ENCODE data around the gene FLOT2.

FLOT2 gene

DNA sequence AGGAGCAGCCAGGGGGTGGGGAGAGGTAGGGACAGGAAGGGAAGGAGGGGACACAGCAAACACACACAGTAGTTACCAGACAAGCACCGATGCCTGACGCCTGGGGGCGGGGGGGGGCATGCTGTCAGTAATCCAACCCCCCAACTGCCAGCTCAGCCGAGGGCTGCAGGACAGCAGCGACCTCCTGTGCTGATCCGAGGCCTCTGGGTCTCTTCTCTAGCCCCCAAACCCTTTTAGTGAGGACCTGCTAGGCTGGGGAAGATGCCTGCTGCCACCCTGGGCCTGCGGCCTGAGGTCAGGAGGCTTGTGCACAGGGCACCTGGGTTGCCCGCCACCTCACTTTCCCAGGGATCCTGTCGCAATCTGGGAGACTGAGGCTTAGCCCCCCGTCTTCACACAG, 11.6 kb downstream of the FLOT2 start:
- Histone ChIP-seq H4K20me1 (ENCODE audit: insufficient read depth, low read length) (no peaks in the 10 kb centered on the region), H3K9ac (ENCODE audit: low read depth, low read length) (no peak overlapping the region), H3K4me2 (ENCODE audit: insufficient read depth, low read length) (no peak overlapping the region), H3K36me3 (ENCODE audit: insufficient read depth, low read length) (peaks cover 13% of the 10 kb centered on the region), H2AFZ (ENCODE audit: low read depth, low read length) (no peak overlapping the region), H3K27ac (ENCODE audit: low read length) (no peak overlapping the region), H3K4me1 (ENCODE audit: insufficient read depth, low read length) (no peaks in the 10 kb centered on the region), H3K9me3 (ENCODE audit: insufficient read depth, low read length, severe bottlenecking) (no peaks in the 10 kb centered on the region), H3K79me2 (ENCODE audit: insufficient read depth, low read length) (no peaks in the 10 kb centered on the region), H3K4me3 (ENCODE audit: low read depth in 1 of 2, low read length in 2 of 2) (no peak overlapping the region), H3K27me3 (ENCODE audit: insufficient read depth, low read length, poor library complexity) (no peaks in the 10 kb centered on the region)
- TF ChIP-seq, protein P1, sequence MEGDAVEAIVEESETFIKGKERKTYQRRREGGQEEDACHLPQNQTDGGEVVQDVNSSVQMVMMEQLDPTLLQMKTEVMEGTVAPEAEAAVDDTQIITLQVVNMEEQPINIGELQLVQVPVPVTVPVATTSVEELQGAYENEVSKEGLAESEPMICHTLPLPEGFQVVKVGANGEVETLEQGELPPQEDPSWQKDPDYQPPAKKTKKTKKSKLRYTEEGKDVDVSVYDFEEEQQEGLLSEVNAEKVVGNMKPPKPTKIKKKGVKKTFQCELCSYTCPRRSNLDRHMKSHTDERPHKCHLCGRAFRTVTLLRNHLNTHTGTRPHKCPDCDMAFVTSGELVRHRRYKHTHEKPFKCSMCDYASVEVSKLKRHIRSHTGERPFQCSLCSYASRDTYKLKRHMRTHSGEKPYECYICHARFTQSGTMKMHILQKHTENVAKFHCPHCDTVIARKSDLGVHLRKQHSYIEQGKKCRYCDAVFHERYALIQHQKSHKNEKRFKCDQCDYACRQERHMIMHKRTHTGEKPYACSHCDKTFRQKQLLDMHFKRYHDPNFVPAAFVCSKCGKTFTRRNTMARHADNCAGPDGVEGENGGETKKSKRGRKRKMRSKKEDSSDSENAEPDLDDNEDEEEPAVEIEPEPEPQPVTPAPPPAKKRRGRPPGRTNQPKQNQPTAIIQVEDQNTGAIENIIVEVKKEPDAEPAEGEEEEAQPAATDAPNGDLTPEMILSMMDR (IDR thresholded peaks at IDR 0.05; ENCODE audit: borderline replicate concordance, extremely low read depth, low read length, poor library complexity, severe bottlenecking) = no peak
- no peak for ATAC-seq (ENCODE audit: insufficient read depth, low read depth)
- no peak for DNase-seq

DNA sequence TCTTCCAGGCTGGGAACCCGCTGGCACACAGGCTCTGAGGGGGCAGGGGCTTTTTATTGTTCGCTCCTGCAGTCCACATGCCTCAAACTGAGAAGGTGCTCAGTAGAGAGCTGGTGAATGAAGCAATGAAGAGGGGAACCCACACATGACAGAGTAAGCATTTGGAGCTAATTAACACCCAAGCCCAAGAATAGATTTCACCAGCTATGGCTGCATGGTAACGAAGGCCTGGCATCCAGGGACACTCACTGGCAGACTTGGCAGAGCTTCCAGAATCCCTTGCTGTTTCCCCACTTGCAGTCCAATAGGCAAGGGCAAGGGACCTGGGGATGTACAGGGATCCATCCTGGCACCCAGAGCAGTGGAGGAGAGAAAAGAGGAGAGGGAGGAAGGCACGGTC, 12.2 kb downstream of the FLOT2 start:
- no peak overlapping the region for H3K9ac ChIP-seq (ENCODE audit: low read depth, low read length)
- H2AFZ ChIP-seq (ENCODE audit: low read depth, low read length) = no peak overlapping the region
- TF ChIP-seq, protein P1 (IDR thresholded peaks at IDR 0.05; ENCODE audit: borderline replicate concordance, extremely low read depth, low read length, poor library complexity, severe bottlenecking) = no peak
- no peak for TF ChIP-seq EZH2 (IDR thresholded peaks at IDR 0.05; ENCODE audit: borderline replicate concordance, low read depth, low read length, severe bottlenecking)
- H3K4me2 ChIP-seq (ENCODE audit: insufficient read depth, low read length) = no peak overlapping the region
- H4K20me1 ChIP-seq (ENCODE audit: insufficient read depth, low read length) = no peaks in the 10 kb centered on the region
- DNase-seq (no peak), ATAC-seq (ENCODE audit: insufficient read depth, low read depth) (no peak)
- no peak overlapping the region for H3K4me3 ChIP-seq (ENCODE audit: low read depth in 1 of 2, low read length in 2 of 2)
- no peaks in the 10 kb centered on the region for H3K79me2 ChIP-seq (ENCODE audit: insufficient read depth, low read length)
- no peak overlapping the region for H3K27ac ChIP-seq (ENCODE audit: low read length)
- H3K27me3 ChIP-seq (ENCODE audit: insufficient read depth, low read length, poor library complexity) = no peaks in the 10 kb centered on the region
- peaks cover 19% of the 10 kb centered on the region for H3K36me3 ChIP-seq (ENCODE audit: insufficient read depth, low read length)
- no peaks in the 10 kb centered on the region for H3K9me3 ChIP-seq (ENCODE audit: insufficient read depth, low read length, severe bottlenecking)
- no peaks in the 10 kb centered on the region for H3K4me1 ChIP-seq (ENCODE audit: insufficient read depth, low read length)

DNA sequence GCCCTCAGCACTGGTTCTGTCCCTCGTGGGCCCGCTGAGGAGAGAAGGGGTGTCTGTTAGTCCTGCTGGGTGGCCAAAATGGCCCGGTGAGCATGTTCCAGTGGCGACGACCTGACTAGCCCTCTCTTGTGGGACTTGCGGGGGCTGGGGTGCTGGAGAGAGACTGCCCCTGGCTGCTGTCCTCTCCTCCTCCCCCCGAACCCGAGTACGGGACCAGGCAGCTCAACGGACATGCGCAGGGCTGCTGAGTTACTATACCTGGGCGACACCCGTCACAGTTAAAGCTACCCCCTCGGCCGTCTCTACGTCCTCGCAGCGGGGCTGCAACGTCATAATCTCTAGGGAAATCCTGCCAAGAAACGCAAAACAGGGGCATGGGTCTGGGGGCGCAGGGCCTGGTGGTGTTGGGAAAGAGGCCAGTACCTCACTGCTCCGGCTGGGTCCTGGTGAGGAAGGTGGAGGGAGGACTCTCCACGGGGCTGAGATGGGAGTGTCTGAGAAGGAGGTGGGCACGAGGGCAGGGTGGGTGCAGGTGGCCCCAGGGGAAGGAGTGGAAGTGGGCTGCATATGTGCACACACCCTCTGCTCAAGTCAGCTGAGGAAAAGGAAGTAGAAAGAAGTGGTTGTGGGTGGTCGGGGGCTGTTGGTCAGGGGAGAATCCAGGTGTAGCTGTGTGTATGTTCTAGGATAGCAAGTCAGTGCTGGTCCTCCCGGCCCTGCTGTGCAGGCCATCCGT, 13.4 kb downstream of the FLOT2 start:
- no peaks in the 10 kb centered on the region for H3K9me3 ChIP-seq (ENCODE audit: insufficient read depth, low read length, severe bottlenecking)
- no peak overlapping the region for H3K9ac ChIP-seq (ENCODE audit: low read depth, low read length)
- no peaks in the 10 kb centered on the region for H3K4me1 ChIP-seq (ENCODE audit: insufficient read depth, low read length)
- TF ChIP-seq, protein P1 (IDR thresholded peaks at IDR 0.05; ENCODE audit: borderline replicate concordance, extremely low read depth, low read length, poor library complexity, severe bottlenecking) = no peak
- TF ChIP-seq EZH2 (IDR thresholded peaks at IDR 0.05; ENCODE audit: borderline replicate concordance, low read depth, low read length, severe bottlenecking) = no peak
- peaks cover 19% of the 10 kb centered on the region for H3K36me3 ChIP-seq (ENCODE audit: insufficient read depth, low read length)
- H3K4me2 ChIP-seq (ENCODE audit: insufficient read depth, low read length) = no peak overlapping the region
- H3K27me3 ChIP-seq (ENCODE audit: insufficient read depth, low read length, poor library complexity) = no peaks in the 10 kb centered on the region
- no peaks in the 10 kb centered on the region for H3K79me2 ChIP-seq (ENCODE audit: insufficient read depth, low read length)
- ATAC-seq (ENCODE audit: insufficient read depth, low read depth) (no peak), DNase-seq (no peak)
- no peak overlapping the region for H3K27ac ChIP-seq (ENCODE audit: low read length)
- H4K20me1 ChIP-seq (ENCODE audit: insufficient read depth, low read length) = no peaks in the 10 kb centered on the region
- H3K4me3 ChIP-seq (ENCODE audit: low read depth in 1 of 2, low read length in 2 of 2) = no peak overlapping the region
- H2AFZ ChIP-seq (ENCODE audit: low read depth, low read length) = no peak overlapping the region
